Mesothelial cell of epicardium (in vitro differentiated cells): Measurements from ENCODE around the gene IRF9. TPM values are rescaled to one million over a fixed set of nuclear protein-coding genes. Genes with fewer than 3 reads are reported as not detected.

Experiments used
- DNase-seq, 2 experiments: peaks; one replicate each; pipeline ENCODE4 v3.0.0; 2021; ENCODE audit warnings: low spot score in 2 of 2; ENCODE audit not compliant: unreplicated experiment in 2 of 2
- H3K27ac Mint-ChIP-seq: 2 replicates; pipeline ENCODE4 v1.8.0; 2021; ENCODE audit warnings: mixed read lengths
- H3K27me3 Mint-ChIP-seq: 2 replicates; pipeline ENCODE4 v1.8.0; 2021; ENCODE audit warnings: low read depth, mixed read lengths
- H3K36me3 Mint-ChIP-seq: 2 replicates; pipeline ENCODE4 v1.8.0; 2021; ENCODE audit warnings: mixed read lengths
- H3K4me1 Mint-ChIP-seq: 2 replicates; pipeline ENCODE4 v1.8.0; 2021; ENCODE audit warnings: mixed read lengths
- H3K4me3 Mint-ChIP-seq: 2 replicates; pipeline ENCODE4 v1.8.0; 2021; ENCODE audit warnings: mild to moderate bottlenecking, moderate library complexity, mixed read lengths
- H3K9me3 Mint-ChIP-seq: 2 replicates; pipeline ENCODE4 v1.8.0; 2021; ENCODE audit warnings: mixed read lengths
- CTCF ChIP-seq: fragments of 200-600 bp; sonication (generic); IDR thresholded peaks from one replicate; pipeline ENCODE4 v1.5.0; 2021; ENCODE audit warnings: antibody characterized with exemption; ENCODE audit not compliant: unreplicated experiment
- total RNA-seq: library from RNA; stranded (reverse); gene quantifications from 3 replicates; pipeline ENCODE4 v1.2.1, GENCODE V29; 2021

IRF9 gene
- total RNA-seq, 1 donor from 2014 or later, result 274 TPM

DNA sequence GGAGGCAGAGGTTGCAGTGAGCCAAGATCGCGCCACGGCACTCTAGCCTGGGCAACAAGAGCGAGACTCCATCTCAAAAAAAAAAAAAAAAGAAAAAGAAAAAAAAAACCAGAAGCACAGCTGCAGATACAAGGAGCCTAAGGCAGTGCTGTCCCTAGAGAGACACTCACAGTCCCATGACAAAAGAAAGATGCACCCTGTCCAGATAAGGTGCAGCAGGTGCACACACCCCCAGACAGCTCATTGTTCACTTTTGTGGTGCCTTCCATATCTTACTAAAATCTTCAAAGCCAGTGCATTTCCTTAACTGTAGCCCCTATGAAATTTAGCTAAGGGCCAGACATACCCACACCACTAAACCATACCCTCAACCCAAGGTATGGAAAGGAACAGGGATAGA, 38.6 kb upstream of the IRF9 start:
- peaks cover 35% of the 10 kb centered on the region for H3K36me3 Mint-ChIP-seq

GRCh38 chr14:24122898-24123297, 38.2 kb upstream of the IRF9 start:
- no peaks in the 10 kb centered on the region for H3K27me3 Mint-ChIP-seq
- H3K36me3 Mint-ChIP-seq, result peaks cover 35% of the 10 kb centered on the region
- H3K9me3 Mint-ChIP-seq, result no peaks in the 10 kb centered on the region
- no peak overlapping the region for H3K27ac Mint-ChIP-seq
- no peak for TF ChIP-seq CTCF
- no peak overlapping the region for H3K4me3 Mint-ChIP-seq
- no peak for DNase-seq
- no peaks in the 10 kb centered on the region for H3K4me1 Mint-ChIP-seq

More for the DNA sequence above, 38.6 kb upstream of the IRF9 start:
- H3K4me3 Mint-ChIP-seq, result no peak overlapping the region
- H3K4me1 Mint-ChIP-seq, result no peaks in the 10 kb centered on the region
- no peak for TF ChIP-seq CTCF
- no peaks in the 10 kb centered on the region for H3K9me3 Mint-ChIP-seq
- DNase-seq, result no peak
- H3K27ac Mint-ChIP-seq, result no peak overlapping the region
- no peaks in the 10 kb centered on the region for H3K27me3 Mint-ChIP-seq

GRCh38 chr14:24123424-24124417, 37.3 kb upstream of the IRF9 start:
- Mint-ChIP-seq H3K36me3 (peaks cover 31% of the 10 kb centered on the region), H3K27ac (no peak overlapping the region), H3K4me3 (no peak overlapping the region), H3K27me3 (no peaks in the 10 kb centered on the region), H3K9me3 (no peaks in the 10 kb centered on the region), H3K4me1 (no peaks in the 10 kb centered on the region)
- no peak for DNase-seq
- TF ChIP-seq CTCF, result no peak

DNA sequence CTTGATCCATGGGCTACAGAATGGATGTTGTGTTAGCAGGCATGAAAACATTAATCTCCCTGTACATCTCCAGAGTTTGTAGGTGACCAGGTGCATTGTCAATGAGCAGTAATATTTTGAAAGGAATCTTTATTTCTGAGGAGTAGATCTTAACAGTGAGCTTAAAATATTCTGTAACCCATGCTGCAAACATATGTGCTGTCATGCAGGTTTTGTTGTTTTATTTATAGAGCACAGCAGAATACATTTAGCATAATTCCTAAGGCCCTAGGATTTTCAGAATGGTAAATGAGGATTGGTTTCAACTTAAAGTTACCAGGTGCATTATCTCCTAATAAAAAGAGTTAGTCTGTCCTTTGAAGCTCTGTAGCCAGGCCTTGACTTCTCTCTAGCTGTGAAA, 34.1 kb upstream of the IRF9 start:
- no peaks in the 10 kb centered on the region for H3K9me3 Mint-ChIP-seq

GRCh38 chr14:24127673-24128072, 33.4 kb upstream of the IRF9 start:
- Mint-ChIP-seq H3K36me3 (peaks cover 13% of the 10 kb centered on the region), H3K27me3 (no peaks in the 10 kb centered on the region), H3K4me1 (no peaks in the 10 kb centered on the region), H3K9me3 (no peaks in the 10 kb centered on the region), H3K27ac (no peak overlapping the region), H3K4me3 (no peak overlapping the region)
- no peak for DNase-seq
- TF ChIP-seq CTCF, result no peak

More for the DNA sequence above, 34.1 kb upstream of the IRF9 start:
- H3K27me3 Mint-ChIP-seq, result no peaks in the 10 kb centered on the region
- TF ChIP-seq CTCF, result no peak
- no peaks in the 10 kb centered on the region for H3K4me1 Mint-ChIP-seq
- no peak for DNase-seq
- H3K4me3 Mint-ChIP-seq, result no peak overlapping the region
- H3K36me3 Mint-ChIP-seq, result peaks cover 13% of the 10 kb centered on the region
- H3K27ac Mint-ChIP-seq, result no peak overlapping the region
